GM23338 (cell line): ENCODE data around the gene NRP1. TPM values are rescaled to one million over a fixed set of nuclear protein-coding genes. Genes with fewer than 3 reads are reported as not detected.

Experiments
- ATAC-seq: fragments of 200-7000 bp; cut with Tn5 transposase; 3 replicates; pipeline ENCODE4 v1.9.1; 2020
- DNase-seq: peaks from one replicate; pipeline ENCODE4 v3.0.0-alpha.2; 2015; ENCODE audit warnings: low spot score
- H2AFZ ChIP-seq: fragments of 200-600 bp; sonication (generic); 2 replicates; pipeline ENCODE4 v1.8.0; 2016; ENCODE audit warnings: antibody characterized with exemption, mild to moderate bottlenecking, moderate library complexity
- H3F3A ChIP-seq: fragments of 200-600 bp; sonication (generic); replicated peaks from 2 replicates; pipeline ENCODE4 v1.8.0; 2017; ENCODE audit warnings: antibody characterized with exemption, mixed run types, low read depth
- H3K27ac ChIP-seq: fragments of 200-600 bp; sonication (generic); 2 replicates; pipeline ENCODE4 v1.6.1; 2016; ENCODE audit warnings: low read depth
- H3K27me3 ChIP-seq: fragments of 200-600 bp; sonication (generic); 2 replicates; pipeline ENCODE4 v1.8.0; 2016; ENCODE audit warnings: mild to moderate bottlenecking, mixed run types, moderate library complexity; ENCODE audit not compliant: insufficient read depth
- H3K36me3 ChIP-seq: fragments of 200-600 bp; sonication (generic); 2 replicates; pipeline ENCODE4 v1.8.0; 2016; ENCODE audit warnings: mild to moderate bottlenecking; ENCODE audit not compliant: insufficient read depth
- H3K4me1 ChIP-seq: fragments of 200-600 bp; sonication (generic); 2 replicates; pipeline ENCODE4 v1.8.0; 2016; ENCODE audit warnings: mild to moderate bottlenecking, moderate library complexity; ENCODE audit not compliant: insufficient read depth
- H3K4me2 ChIP-seq: fragments of 200-600 bp; sonication (generic); 2 replicates; pipeline ENCODE4 v1.7.1; 2017; ENCODE audit warnings: mixed run types
- H3K4me3 ChIP-seq: fragments of 200-600 bp; sonication (generic); 2 replicates; pipeline ENCODE4 v1.6.1; 2016; ENCODE audit warnings: mixed run types
- H3K79me2 ChIP-seq: fragments of 200-600 bp; sonication (generic); replicated peaks from 2 replicates; pipeline ENCODE4 v1.8.0; 2017; ENCODE audit warnings: mild to moderate bottlenecking; ENCODE audit not compliant: insufficient read depth
- H3K9me2 ChIP-seq: fragments of 200-600 bp; sonication (generic); 2 replicates; pipeline ENCODE4 v1.8.0; 2017; ENCODE audit not compliant: insufficient read depth
- H4K20me1 ChIP-seq: fragments of 200-600 bp; sonication (generic); replicated peaks from 2 replicates; pipeline ENCODE4 v1.8.0; 2017; ENCODE audit warnings: mild to moderate bottlenecking; ENCODE audit not compliant: insufficient read depth
- H3K27ac Mint-ChIP-seq: 2 replicates; pipeline ENCODE4 v1.8.0; 2020; ENCODE audit warnings: inconsistent platforms, mild to moderate bottlenecking, moderate library complexity, mixed read lengths
- H3K27me3 Mint-ChIP-seq: 3 replicates; pipeline ENCODE4 v1.8.0; 2022; ENCODE audit warnings: low read depth, mild to moderate bottlenecking, moderate library complexity, mixed read lengths, inconsistent platforms; ENCODE audit not compliant: insufficient read depth, poor library complexity
- H3K36me3 Mint-ChIP-seq: 3 replicates; pipeline ENCODE4 v1.8.0; 2021; ENCODE audit warnings: low read depth, mild to moderate bottlenecking, inconsistent platforms, moderate library complexity, mixed read lengths
- H3K4me1 Mint-ChIP-seq: 3 replicates; pipeline ENCODE4 v1.8.0; 2020; ENCODE audit warnings: mild to moderate bottlenecking, inconsistent platforms, mixed read lengths
- H3K4me3 Mint-ChIP-seq: 3 replicates; pipeline ENCODE4 v1.8.0; 2021; ENCODE audit warnings: moderate library complexity, mild to moderate bottlenecking, inconsistent platforms, mixed read lengths
- H3K9me3 Mint-ChIP-seq: 3 replicates; pipeline ENCODE4 v1.8.0; 2020; ENCODE audit warnings: moderate library complexity, mild to moderate bottlenecking, inconsistent platforms, mixed read lengths
- CREB1 ChIP-seq: fragments of 250-450 bp; sonication (Bioruptor Pico); IDR thresholded peaks from 2 replicates; pipeline ENCODE4 v1.5.0; 2020; ENCODE audit warnings: low read depth, mild to moderate bottlenecking, moderate library complexity
- EZH2phosphoT487 ChIP-seq: fragments of 200-600 bp; sonication (generic); IDR thresholded peaks from one replicate; pipeline ENCODE4 v1.8.1; 2018; ENCODE audit warnings: antibody characterized with exemption; ENCODE audit not compliant: unreplicated experiment
- NANOG ChIP-seq: IDR thresholded peaks from 2 replicates; pipeline ENCODE4 v1.6.1; 2016; ENCODE audit warnings: antibody characterized with exemption, borderline replicate concordance
- STAT1 ChIP-seq: IDR thresholded peaks from one replicate; pipeline ENCODE4 v1.6.1; 2016; ENCODE audit warnings: antibody characterized with exemption; ENCODE audit not compliant: unreplicated experiment
- ZNF114 ChIP-seq: fragments of 250-450 bp; sonication (Bioruptor Pico); IDR thresholded peaks from 2 replicates; pipeline ENCODE4 v1.5.0; 2020; ENCODE audit warnings: mild to moderate bottlenecking, moderate library complexity
- ZNF331 ChIP-seq: fragments of 250-450 bp; sonication (Bioruptor Pico); IDR thresholded peaks from 2 replicates; pipeline ENCODE4 v1.5.0; 2020; ENCODE audit warnings: low read depth, mild to moderate bottlenecking, moderate library complexity
- ZNF462 ChIP-seq: fragments of 250-450 bp; sonication (Bioruptor Pico); IDR thresholded peaks from 2 replicates; pipeline ENCODE4 v1.5.0; 2020; ENCODE audit warnings: mild to moderate bottlenecking, moderate library complexity
- polyA plus RNA-seq: library from polyadenylated mRNA; unstranded; fragments of >200 nt; fragmentation: Nextera tagmentation; extraction: Ambion mirVana; gene quantifications from 2 replicates; pipeline ENCODE4 v1.2.1, GENCODE V29; 2016
- total RNA-seq: library from RNA; depleted of rRNA; stranded (reverse); fragments of >200 nt; shearing (Covaris generic); gene quantifications from 2 replicates; pipeline ENCODE4 v1.2.3, GENCODE V29; 2014
- TF ChIP-seq, protein P1 (sequence below): IDR thresholded peaks from 2 replicates; pipeline ENCODE4 v1.6.1; 2016; ENCODE audit warnings: antibody characterized with exemption
- TF ChIP-seq, protein P2 (sequence below): IDR thresholded peaks from one replicate; pipeline ENCODE4 v1.6.1; 2018; ENCODE audit warnings: antibody characterized with exemption; ENCODE audit not compliant: unreplicated experiment

The NRP1 gene
- total and polyA plus RNA-seq, 2 experiments from 2014 or later, result 2.9 to 3.5 TPM

GRCh38 chr10:33212061-33212748 lies 122.3 kb downstream of the NRP1 start:
- Mint-ChIP-seq H3K4me1 (peaks cover 5% of the 10 kb centered on the region; the same call in 2 of the 3 replicates), H3K36me3 (no peaks in the 10 kb centered on the region; the same call in 2 of the 3 replicates), H3K4me3 (no peak overlapping the region), H3K27me3 (peaks cover 1% of the 10 kb centered on the region), H3K27ac (no peak overlapping the region), H3K9me3 (no peaks in the 10 kb centered on the region)
- H4K20me1 ChIP-seq, result no peaks in the 10 kb centered on the region
- H3K79me2 ChIP-seq, result no peaks in the 10 kb centered on the region
- H3K27me3 ChIP-seq, result no peaks in the 10 kb centered on the region
- ATAC-seq, result no peak
- no peak for TF ChIP-seq ZNF114
- H3K27ac ChIP-seq, result no peak overlapping the region
- H2AFZ ChIP-seq, result no peak overlapping the region
- no peak overlapping the region for H3K4me3 ChIP-seq
- H3F3A ChIP-seq, result no peaks in the 10 kb centered on the region
- H3K4me1 ChIP-seq, result no peaks in the 10 kb centered on the region; the same call in 1 of the 2 replicates
- H3K36me3 ChIP-seq, result no peaks in the 10 kb centered on the region
- no peak for DNase-seq
- H3K9me2 ChIP-seq, result peaks cover 4% of the 10 kb centered on the region; the same call in 1 of the 2 replicates
- H3K4me2 ChIP-seq, result no peak overlapping the region

DNA sequence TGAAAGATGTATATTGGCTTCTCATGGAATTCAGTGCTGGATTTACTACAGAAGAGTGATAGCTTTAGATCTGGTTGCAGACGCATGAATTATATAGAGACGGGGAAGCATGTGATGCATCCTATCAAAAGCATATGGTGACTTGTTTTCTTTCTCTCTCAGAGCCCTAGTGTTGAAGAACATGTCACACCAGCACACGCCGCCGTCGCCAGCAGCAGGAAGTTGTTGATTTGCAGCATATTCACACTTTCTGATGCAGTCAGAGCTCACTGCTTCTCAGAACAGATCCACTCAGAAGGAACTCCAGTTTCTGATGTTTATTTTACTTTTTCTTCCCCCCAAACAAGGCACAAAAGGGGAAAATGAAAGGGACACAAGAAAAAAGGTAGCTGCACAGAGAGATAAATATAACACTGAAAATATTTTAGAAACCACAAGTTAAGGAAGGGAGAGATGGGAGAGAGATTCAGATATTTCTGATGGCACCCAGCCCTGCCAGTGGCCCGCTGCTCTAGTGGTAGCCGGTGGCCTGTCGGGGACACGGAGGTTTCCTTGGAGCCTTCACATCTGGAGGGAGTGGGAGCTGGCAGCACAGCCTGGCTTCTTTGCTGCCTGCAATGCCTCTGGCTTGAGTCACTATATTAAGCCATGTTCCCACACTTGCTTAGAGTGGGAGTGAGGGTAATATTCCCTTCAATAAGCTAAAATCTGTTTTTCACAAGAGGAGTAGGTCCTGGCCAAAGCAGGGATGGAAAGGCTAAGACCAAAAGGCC lies 123.2 kb downstream of the NRP1 start:
- Histone ChIP-seq H3K27me3 (no peaks in the 10 kb centered on the region), H4K20me1 (no peaks in the 10 kb centered on the region), H3K4me1 (no peaks in the 10 kb centered on the region; the same call in 1 of the 2 replicates), H3K9me2 (peaks cover 4% of the 10 kb centered on the region; the same call in 1 of the 2 replicates), H3K4me2 (no peak overlapping the region), H3K79me2 (no peaks in the 10 kb centered on the region), H3K27ac (no peak overlapping the region), H3K4me3 (no peak overlapping the region), H3F3A (no peaks in the 10 kb centered on the region), H2AFZ (no peak overlapping the region), H3K36me3 (no peaks in the 10 kb centered on the region)
- H3K4me3 Mint-ChIP-seq, result no peak overlapping the region
- H3K27ac Mint-ChIP-seq, result peak overlapping the region; percentile 61; the same call in 1 of the 2 replicates
- H3K9me3 Mint-ChIP-seq, result no peaks in the 10 kb centered on the region
- peaks cover 5% of the 10 kb centered on the region; the same call in 2 of the 3 replicates for H3K4me1 Mint-ChIP-seq
- DNase-seq, result no peak
- ATAC-seq, result no peak
- no peaks in the 10 kb centered on the region; the same call in 2 of the 3 replicates for H3K36me3 Mint-ChIP-seq
- peaks cover 1% of the 10 kb centered on the region for H3K27me3 Mint-ChIP-seq
- TF ChIP-seq NANOG, result no peak
- TF ChIP-seq, protein P1, sequence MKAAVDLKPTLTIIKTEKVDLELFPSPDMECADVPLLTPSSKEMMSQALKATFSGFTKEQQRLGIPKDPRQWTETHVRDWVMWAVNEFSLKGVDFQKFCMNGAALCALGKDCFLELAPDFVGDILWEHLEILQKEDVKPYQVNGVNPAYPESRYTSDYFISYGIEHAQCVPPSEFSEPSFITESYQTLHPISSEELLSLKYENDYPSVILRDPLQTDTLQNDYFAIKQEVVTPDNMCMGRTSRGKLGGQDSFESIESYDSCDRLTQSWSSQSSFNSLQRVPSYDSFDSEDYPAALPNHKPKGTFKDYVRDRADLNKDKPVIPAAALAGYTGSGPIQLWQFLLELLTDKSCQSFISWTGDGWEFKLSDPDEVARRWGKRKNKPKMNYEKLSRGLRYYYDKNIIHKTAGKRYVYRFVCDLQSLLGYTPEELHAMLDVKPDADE, result no peak
- TF ChIP-seq CREB1 (CRISPR knock-in tag), result no peak
- no peak for TF ChIP-seq ZNF114
- TF ChIP-seq EZH2phosphoT487, result no peak
- TF ChIP-seq ZNF462, result no peak
- TF ChIP-seq STAT1, result no peak
- TF ChIP-seq, protein P2, sequence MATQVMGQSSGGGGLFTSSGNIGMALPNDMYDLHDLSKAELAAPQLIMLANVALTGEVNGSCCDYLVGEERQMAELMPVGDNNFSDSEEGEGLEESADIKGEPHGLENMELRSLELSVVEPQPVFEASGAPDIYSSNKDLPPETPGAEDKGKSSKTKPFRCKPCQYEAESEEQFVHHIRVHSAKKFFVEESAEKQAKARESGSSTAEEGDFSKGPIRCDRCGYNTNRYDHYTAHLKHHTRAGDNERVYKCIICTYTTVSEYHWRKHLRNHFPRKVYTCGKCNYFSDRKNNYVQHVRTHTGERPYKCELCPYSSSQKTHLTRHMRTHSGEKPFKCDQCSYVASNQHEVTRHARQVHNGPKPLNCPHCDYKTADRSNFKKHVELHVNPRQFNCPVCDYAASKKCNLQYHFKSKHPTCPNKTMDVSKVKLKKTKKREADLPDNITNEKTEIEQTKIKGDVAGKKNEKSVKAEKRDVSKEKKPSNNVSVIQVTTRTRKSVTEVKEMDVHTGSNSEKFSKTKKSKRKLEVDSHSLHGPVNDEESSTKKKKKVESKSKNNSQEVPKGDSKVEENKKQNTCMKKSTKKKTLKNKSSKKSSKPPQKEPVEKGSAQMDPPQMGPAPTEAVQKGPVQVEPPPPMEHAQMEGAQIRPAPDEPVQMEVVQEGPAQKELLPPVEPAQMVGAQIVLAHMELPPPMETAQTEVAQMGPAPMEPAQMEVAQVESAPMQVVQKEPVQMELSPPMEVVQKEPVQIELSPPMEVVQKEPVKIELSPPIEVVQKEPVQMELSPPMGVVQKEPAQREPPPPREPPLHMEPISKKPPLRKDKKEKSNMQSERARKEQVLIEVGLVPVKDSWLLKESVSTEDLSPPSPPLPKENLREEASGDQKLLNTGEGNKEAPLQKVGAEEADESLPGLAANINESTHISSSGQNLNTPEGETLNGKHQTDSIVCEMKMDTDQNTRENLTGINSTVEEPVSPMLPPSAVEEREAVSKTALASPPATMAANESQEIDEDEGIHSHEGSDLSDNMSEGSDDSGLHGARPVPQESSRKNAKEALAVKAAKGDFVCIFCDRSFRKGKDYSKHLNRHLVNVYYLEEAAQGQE, result no peak
- TF ChIP-seq ZNF331 (CRISPR knock-in tag), result no peak
